ENCODE data around the gene SAPCD2.
"Not testable (repeated sequence)": the region's sequence is repeated elsewhere in the genome, so short reads cannot be mapped to it uniquely, and the experiment has no call there.

The SAPCD2 gene, protein sequence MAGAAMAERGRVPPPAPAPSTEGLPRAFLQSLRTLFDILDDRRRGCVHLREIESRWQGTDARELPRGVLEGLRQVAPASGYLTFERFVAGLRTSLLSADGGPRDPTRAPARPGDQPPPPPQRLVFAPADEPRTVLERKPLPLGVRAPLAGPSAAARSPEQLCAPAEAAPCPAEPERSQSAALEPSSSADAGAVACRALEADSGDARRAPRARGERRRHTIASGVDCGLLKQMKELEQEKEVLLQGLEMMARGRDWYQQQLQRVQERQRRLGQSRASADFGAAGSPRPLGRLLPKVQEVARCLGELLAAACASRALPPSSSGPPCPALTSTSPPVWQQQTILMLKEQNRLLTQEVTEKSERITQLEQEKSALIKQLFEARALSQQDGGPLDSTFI

DNA sequence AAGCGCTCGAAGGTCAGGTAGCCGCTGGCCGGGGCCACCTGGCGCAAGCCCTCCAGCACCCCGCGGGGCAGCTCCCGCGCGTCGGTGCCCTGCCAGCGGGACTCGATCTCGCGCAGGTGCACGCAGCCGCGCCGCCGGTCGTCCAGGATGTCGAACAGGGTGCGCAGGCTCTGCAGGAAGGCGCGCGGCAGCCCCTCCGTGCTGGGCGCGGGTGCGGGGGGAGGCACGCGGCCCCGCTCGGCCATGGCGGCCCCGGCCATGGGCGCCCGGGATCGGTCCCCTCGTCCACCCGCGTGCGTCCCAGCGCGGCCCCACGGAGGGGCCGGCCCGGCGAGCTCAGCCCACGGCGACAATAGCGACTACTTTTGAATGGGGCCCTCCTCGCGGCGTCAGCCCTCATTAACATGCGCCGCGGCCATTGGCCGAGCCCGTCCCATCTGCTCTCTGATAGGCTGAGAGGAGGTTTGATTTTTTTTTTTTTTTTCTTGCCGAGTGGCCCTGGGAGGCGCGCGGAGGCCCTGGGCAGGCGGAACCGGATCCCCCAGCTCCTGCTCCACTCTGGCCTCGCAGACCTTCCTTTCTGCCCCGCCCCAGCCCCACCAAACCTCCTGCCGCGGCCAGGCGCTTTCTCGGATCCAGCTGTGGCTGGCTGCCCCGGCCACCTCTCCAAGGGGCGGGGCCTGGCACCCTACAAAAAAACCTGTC, at the start of gene SAPCD2:
TSS of gene SAPCD2 (minus strand) at position 357 of the 705 bp plus-strand sequence. CDS start at position 260, 97 bp downstream.
- DNase-seq = peak; percentile 86 to 89

DNA sequence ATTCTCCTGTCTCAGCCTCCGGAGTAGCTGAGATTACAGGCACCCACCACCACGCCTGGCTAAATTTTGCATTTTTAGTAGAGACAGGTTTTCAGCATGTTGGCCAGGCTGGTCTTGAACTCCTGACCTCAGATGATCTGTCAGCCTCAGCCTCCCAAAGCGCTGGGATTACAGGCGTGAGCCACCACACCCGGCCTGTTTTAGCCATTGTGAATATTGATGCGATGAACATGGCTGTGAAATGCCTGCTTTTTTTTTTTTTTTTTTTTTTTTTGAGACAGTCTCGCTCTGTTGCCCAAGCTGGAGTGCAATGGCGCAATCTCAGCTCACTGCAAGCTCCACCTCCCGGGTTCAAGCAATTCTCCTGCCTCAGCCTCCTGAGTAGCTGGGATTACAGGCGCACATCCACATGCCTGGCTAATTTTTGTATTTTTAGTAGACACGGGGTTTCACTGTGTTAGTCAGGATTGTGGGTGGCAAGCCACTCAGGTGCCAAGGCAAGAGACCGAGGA, 47.8 kb upstream of the SAPCD2 start:
- DNase-seq = not testable (repeated sequence)

DNA sequence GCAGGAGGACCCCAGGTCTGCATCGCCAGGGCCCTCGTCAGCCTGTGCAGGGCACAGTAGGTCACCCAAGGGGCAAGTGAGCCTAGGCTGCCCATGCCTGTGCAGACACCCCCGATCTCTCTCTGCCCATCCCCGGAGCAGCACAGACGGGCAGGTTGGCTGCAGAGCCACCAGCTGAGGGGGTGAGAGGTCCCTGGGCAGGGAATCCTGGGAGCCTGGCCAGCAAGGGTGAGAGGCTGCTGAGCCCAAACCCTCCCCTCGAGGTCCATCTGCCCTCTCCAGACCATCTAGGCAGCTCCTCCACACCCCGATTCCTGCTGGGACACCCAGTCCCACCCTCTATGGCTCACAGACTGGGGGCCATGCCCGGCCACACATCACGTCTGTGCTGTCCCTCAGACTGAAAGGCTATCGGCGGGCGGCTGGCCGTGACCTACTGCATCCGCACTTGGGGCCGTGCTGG, 46.9 kb upstream of the SAPCD2 start:
- DNase-seq = no peak

DNA sequence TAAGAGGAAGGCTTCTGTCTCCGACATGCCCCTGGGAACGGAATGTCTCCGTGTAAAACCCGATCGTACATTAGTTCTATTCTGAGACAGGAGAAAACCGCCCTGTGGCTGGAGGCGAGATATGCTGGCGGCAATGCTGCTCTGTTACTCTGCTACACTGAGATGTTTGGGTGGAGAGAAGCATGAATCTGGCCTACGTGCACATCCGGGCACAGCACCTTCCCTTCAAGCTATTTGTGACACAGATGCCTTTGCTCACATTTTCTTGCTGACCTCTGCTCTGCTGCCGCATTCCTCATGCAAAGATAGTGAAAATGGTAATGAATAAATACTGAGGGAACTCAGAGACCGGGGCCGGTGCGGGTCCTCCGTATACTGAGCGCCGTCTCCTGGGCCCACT, 46.4 kb upstream of the SAPCD2 start:
- no peak for DNase-seq

DNA sequence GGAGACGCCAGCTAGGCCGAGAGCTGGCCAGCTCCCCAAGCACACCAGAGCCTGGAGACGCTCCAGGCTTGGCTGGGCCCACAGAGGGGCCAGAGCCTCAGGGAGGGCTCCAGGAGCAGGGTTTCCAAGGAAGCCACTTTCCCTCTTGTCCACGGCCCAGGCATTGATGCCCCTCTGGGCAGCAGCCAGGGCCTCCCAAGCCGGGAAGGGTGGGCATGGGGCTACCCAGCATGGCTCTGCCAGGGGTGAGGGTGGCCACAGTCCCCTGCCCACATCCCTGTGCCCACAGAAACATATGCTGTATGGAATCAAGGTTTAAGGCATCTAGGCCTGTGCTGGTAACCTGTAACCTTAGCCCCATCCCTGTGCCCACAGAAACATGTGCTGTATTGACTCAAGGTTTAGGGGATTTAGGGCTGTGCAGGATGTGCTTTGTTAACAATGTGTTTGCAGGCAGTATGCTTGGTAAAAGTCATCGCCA, 45.7 kb upstream of the SAPCD2 start:
- no peak for DNase-seq

DNA sequence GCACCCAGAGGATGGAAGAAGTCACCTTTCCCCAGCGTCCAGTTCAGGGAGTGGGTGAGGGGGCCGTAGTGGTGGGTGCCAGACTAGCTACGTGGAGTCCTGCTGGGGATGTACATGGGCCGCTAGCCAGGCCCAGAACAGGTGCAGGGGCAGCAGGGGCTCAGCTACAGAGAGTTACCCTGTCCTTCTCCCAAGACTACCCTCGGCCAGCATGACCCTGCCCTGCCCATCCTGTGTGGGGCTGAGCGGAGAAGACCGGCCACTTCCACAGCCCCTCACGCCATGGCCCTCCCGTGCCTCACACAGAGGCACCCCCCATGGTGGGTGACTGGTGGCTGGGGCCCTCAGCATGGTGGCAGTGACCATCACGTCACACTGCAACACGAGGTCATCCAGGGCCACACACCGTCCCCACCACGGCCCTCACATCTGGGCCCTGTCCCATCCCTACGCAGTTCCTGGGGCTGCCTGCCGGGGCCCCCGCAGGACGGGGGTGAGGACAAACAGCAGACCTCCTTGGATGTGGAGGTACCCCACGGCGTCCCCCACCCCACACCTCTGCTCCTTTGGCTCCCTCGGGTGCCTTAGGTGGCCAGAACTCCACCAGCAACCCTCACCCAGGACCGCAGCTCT, 45.2 kb upstream of the SAPCD2 start:
- DNase-seq = no peak

DNA sequence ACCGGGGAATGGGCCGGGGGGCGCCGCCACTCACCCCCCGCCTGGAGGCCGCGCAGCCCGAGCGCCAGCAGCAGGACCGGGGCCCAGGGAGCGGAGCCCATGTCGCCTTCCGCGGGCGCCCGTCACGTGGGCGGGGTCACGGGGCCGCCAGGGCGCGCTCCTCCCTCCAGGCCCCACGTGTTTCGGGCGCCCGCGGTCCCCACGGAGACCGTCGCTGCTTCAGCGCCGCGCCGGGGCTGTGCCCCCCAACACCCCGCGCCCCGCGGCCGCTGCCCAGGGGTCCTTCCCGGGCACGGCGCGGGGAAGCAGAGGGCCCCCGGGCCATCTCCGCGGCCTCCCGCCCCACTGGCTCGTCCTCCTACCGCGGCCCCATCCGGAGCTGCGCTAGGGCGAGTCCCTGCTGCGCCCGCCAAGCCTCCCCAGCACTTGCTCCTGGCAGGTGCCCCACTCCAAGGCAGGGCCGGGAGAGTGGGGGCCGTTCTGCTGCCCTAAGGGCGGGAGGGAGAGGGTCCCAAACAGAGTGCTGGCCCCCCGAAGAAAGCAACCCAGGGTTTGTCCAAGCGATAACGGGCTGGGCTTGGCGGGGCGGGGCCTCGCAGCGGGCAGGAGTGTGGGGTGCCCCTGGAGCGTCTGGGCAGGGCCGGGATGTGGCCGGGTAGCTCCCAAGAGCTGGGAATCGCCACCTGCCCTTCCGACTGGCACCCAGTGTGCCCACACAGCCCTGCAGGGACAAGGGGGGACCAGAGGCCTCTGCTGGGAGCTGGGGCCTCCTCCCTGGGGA, 44.4 kb upstream of the SAPCD2 start, which contains the start of gene DPP7:
TSS of gene DPP7 (minus strand) at position 121 of the 781 bp plus-strand sequence. CDS start at position 101, 20 bp downstream.
- peak in 1 of 2 experiments; percentile 28 for DNase-seq

DNA sequence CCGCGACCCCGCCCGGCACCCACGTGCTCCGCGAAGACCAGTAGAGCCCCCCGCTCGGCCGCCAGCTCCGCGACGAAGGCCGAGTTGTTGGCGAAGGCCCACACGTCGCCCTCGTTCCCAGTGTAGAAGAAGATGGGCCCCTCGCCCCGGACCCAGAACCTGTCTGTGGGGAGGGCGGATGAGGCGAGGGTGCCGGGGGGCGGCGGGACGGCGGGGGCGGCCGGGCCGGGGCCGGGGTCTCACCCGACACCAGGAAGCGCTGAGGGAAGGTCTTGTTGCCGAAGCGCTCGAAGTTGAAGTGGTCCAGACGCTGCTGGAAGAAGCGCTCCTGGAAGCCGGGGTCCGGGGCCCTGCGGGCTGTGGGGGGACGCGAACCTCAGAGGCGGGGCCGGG, 43.9 kb upstream of the SAPCD2 start:
- no peak for DNase-seq

DNA sequence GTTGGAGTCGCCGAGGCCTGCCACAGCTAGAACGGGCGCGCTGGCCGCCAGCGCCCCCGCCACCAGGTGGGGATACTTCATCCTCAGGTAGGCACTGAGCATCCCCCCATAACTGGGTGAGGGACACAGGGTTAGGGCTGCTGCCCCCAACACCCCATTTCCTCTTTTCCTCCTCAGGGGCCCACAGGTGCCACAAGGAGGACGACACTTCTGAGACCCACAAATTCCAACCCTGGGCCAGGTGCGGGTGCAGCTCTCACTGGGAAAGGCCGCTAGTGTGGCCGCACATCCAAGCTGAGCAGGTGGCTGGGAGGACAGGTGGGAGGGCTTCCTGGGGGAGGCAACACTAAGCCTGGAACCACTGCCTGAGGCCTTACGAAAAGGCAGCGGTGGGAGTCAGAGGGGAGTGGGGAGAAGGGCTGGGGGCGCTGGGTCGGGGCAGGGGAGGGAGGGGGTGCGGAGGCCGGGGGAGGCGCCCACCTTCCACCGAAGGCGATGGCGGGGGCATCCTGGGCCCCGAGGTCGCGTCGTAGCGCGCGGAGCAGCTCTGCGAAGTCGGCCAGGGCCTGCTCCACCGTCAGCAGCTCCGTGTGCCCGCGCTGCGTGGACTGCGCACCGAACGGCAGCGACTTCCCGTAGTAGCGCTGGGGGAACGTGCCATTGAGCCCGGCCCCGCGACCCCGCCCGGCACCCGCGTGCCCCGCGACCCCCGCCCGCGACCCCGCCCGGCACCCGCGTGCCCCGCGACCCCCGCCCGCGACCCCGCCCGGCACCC, 43.2 kb upstream of the SAPCD2 start:
- no peak for DNase-seq

DNA sequence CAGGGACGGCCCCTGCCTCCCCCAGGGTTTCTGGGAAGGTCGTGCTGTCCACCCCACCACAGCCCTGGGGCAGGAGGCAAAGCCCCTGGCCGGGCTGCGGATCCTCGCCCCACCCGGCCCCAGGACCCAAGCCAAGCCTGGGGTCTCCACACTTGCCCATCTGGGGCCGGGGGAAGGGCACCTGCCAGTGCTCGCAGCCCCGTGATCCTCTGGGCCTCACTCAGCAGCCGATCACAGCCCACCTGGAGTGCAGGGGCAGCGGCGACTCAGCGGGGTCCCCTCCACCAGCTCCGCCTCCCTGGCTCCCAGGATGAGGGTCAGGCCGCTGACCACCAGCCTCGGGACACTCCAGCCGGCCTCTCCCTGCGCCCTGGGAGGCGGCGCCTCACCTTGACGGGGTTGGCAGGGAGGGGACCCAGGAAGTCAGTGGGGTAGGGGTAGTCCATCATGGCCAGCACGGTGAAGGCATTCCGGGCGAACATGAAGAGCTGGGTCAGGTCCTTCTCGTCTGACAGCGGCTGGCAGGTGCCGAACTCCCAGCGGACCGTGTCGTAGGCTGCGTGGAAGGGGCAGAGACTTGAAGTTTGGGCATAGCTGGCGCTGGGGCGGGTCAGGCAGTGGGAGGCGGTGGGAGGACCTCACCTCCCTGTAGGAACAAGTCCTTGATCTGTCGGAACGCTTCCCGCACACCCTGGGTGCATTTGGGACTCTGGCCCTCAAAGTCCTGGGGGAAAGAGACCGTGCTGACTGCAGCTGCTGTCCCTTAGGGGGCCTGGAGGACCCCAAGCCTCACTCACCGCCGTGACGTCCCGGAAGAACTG, 42.4 kb upstream of the SAPCD2 start:
- DNase-seq = no peak

DNA sequence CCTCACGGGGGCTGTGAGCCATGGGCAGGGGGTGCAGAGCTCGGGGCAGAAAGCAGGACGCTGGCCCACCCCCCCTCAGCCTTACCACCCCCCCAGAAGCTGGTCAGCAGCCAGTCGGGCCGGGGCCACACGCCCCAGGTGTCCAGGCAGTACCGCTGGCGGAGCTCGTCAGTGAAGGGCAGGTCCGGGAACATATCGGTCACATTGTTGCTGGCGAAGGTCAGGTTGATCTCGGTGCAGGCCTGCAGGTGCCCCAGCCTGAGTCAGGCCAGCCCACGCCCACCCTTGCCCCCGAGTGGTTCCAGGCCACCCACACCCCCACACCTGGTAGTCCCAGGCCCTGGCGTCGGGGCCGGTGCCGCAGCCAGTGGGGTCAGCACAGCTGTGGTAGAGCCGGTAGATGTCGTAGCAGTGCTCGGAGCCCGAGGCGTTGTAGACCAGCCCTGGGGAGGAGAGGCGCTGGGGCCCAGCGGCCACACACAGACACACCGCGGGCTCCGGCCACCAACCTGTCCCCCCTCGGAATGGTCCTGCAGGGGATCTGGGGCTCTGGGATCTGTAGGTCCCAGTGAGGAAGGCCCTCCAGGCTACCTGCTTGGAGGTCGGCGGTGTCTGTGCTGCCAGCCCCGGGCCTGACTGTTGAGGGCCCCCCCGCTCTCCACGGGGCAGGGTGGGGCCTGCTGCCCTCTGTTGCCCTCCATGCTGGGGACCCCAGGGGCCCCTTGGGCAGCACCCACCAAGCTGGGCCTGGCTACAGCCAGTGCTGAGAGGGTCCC, 41.6 kb upstream of the SAPCD2 start:
- DNase-seq = no peak

DNA sequence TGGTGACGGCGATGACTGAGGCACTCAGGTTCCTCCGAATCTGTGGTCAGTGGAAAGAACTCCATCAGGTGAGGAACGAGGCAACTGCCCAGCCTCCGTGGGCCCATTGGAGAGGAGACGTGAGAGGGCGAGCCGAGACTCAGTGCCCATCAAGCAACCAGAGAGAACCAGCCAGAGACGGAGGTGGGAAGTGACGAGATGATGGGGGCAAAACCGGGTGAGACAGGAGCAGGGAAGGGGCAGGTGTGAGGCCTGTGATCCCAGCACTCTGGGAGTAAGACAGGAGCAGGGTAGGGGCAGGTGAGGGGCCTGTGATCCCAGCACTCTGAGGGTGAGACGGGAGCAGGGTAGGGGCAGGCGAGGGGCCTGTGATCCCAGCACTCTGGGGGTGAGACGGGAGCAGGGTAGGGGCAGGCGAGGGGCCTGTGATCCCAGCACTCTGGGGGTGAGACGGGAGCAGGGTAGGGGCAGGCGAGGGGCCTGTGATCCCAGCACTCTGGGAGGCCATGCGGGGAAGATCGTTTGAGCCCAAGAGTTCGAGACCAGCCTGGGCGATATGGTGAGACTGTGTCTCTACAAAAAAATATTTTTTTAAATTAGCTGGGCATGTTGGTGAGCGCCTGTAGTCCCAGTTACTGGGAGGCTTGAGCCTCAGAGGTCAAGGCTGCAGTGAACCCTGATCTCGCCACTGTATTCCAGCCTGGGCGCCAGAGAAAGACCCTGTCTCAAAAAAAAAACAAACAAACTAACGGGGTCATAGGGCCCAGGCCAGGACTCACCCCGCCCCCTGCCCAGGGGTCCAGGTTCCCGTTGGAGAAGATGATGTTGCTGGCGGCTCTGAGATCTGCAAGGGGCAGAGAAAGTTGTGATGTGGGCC, 40.8 kb upstream of the SAPCD2 start:
- DNase-seq = no peak

DNA sequence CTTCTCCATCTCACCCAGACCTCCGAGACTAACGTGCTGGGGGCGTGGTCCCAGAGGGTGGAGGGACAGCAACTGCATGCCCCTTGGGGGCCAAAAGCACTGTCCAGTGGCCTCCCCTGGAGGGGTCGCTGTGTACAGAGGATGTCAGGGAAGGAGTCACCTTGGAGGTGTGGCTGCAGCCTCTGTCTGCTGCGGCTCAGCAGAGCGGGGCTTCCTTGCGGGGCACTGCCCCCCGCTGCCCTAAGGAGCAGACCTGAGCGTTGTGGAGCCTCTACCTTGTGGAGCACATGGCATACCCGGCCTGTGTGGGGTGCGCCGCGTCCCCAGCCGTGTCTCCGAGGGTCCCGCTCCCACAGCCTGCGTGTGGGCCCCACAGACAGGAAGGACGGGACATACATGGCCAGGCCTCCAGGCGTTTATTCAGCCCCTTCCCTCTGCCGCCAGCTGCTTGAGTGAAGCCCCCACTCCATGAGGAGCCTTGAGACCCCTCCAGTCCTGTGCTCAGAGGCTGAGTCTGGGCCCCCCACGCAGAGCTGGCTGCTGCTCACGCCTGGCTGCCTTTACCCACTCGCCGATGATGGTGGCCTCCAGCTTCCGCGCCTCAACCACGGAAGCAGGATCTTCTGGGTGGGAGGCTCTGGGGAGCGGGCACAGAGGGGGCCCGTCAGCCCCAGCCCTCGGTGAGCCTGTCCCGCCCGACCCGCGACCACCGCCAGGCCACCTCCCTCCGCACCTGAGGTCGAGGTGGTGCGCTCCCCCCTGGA, 40.0 kb upstream of the SAPCD2 start:
- no peak for DNase-seq

DNA sequence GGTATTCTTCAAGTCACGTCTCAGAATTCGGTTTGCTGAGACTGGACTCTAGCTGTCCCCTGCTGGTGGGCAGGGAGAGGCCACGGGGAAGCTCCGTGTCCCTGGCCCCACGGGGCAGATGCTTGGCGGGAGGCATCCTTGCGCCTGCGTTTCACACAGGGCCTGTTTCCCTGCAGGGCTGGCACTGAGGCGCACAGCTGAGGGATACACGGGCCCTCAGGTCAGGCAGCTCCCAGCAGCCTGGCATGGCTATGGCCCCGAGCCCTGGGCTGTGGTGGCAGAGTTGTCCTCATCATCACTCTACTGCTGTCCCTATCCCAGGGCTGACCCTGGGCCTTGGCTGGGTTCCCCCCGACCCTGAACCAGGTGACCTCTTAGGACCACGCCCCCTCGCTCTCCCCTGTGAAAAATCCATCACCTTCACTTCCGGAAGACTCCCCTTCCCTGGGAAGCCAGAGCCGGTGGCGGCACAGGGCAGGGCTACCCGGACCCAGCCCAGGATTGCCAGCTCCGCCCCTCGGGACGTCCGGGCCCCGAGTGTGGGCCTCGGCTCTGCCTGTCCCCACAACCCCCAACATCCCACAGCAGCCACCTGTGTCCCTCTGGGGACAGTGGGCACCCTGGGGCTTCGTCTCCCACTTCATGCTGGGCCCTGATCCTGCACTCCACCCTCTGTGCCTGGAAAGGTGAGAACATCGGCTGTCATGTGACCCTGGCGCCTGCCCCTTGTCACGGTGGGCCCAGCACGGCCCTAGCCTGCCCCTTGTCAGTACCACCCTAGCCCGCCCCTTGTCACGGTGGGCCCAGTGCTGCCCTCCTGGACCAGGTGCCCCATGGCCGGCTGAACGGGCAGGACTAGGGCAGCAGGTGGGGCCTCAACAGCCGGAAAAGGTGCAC, 39.1 kb upstream of the SAPCD2 start:
- no peak for DNase-seq

DNA sequence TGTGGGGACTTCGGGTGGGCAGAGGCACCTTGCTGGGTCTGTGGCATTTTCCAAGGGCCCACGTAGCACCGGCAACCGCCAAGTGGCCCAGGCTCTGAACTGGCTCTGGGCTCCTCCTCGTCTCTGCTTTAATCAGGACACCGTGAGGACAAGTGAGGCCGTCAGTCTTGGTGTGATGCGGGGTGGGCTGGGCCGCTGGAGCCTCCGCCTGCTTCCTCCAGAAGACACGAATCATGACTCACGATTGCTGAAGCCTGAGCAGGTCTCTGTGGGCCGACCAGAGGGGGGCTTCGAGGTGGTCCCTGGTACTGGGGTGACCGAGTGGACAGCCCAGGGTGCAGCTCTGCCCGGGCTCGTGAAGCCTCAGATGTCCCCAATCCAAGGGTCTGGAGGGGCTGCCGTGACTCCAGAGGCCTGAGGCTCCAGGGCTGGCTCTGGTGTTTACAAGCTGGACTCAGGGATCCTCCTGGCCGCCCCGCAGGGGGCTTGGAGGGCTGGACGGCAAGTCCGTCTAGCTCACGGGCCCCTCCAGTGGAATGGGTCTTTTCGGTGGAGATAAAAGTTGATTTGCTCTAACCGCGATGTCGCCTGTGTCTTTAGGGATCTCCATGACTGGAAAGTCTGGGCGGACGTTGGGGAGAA, 38.4 kb upstream of the SAPCD2 start:
- DNase-seq = no peak

DNA sequence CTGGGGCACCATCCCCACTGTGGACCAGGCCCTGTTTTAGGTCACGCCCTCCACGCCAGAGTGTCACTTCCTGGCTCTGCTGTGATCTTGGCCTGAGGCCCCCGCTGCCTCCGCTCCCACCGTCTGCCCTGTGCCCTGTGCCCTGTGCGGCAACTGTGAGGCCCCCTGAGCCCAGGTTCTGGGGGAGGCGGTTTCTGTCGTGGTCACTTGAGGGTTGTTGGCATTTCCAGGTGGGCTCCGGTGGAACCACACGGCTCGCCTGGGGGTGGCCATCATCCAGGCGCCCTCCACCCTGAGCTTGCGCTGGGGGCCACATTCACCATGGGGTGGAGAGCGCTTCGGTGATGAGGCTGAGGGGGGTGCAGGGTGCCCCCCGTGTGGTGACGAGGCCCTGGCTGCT, 37.6 kb upstream of the SAPCD2 start:
- DNase-seq = no peak

Measured in NCI-H187 (cell line).